Nephron (organoid): ENCODE data around the gene PCDH12.

Experiments
- H3K27ac Mint-ChIP-seq, 3 experiments: 2 replicates each; pipeline ENCODE4 v1.8.0; 2020; ENCODE audit warnings: mixed read lengths in 3 of 3, mild to moderate bottlenecking in 2 of 3, moderate library complexity in 1 of 3
- H3K27me3 Mint-ChIP-seq: 2 replicates; pipeline ENCODE4 v1.8.0; 2021; ENCODE audit warnings: low read depth, mild to moderate bottlenecking, moderate library complexity, mixed read lengths
- H3K36me3 Mint-ChIP-seq: 2 replicates; pipeline ENCODE4 v1.8.0; 2020; ENCODE audit warnings: low read depth, mixed read lengths
- H3K4me1 Mint-ChIP-seq: 2 replicates; pipeline ENCODE4 v1.8.0; 2020; ENCODE audit warnings: mixed read lengths
- H3K4me3 Mint-ChIP-seq, 3 experiments: 2 replicates each; pipeline ENCODE4 v1.8.0; 2020; ENCODE audit warnings: mild to moderate bottlenecking in 3 of 3, mixed read lengths in 3 of 3, moderate library complexity in 2 of 3
- H3K9me3 Mint-ChIP-seq: 2 replicates; pipeline ENCODE4 v1.8.0; 2020; ENCODE audit warnings: mixed read lengths
- CTCF ChIP-seq, 3 experiments: fragments of 200-600 bp; sonication (generic); IDR thresholded peaks; one replicate each; pipeline ENCODE4 v1.5.0; 2021; ENCODE audit warnings: antibody characterized with exemption in 3 of 3; ENCODE audit not compliant: unreplicated experiment in 3 of 3

The PCDH12 gene

GRCh38 chr5:141958113-141958512 lies at the start of gene PCDH12:
Gene PCDH12, minus strand, starts transcription at chr5:141958202. Its CDS starts 351 bp downstream, at chr5:141957851.
- no peak for TF ChIP-seq CTCF (IDR thresholded peaks at IDR 0.05; ENCODE audit: unreplicated experiment in 3 of 3)
- no peaks in the 10 kb centered on the region for H3K36me3 Mint-ChIP-seq
- H3K27me3 Mint-ChIP-seq: peaks cover 5% of the 10 kb centered on the region
- peak within 1 kb of the TSS; percentile 40 to 61 (median 57) for H3K27ac Mint-ChIP-seq
- peak within 1 kb of the TSS in 1 of 3 experiments; percentile 19 for H3K4me3 Mint-ChIP-seq
- H3K9me3 Mint-ChIP-seq: no peaks in the 10 kb centered on the region
- peaks cover 8% of the 10 kb centered on the region for H3K4me1 Mint-ChIP-seq

- H3K27me3 Mint-ChIP-seq: no peaks in the 10 kb centered on the region
- H3K4me3 Mint-ChIP-seq: no peak overlapping the region
- no peaks in the 10 kb centered on the region for H3K9me3 Mint-ChIP-seq
- H3K36me3 Mint-ChIP-seq: peaks cover 46% of the 10 kb centered on the region
- no peak for TF ChIP-seq CTCF (IDR thresholded peaks at IDR 0.05; ENCODE audit: unreplicated experiment in 3 of 3)
- no peak overlapping the region for H3K27ac Mint-ChIP-seq
- H3K4me1 Mint-ChIP-seq: no peaks in the 10 kb centered on the region
Measured at GRCh38 chr5:142007237-142007544, 49.2 kb upstream of the PCDH12 start.

- no peak overlapping the region for H3K4me3 Mint-ChIP-seq
- H3K36me3 Mint-ChIP-seq: peaks cover 52% of the 10 kb centered on the region
- no peaks in the 10 kb centered on the region for H3K4me1 Mint-ChIP-seq
Measured at GRCh38 chr5:142006363-142007236, 48.6 kb upstream of the PCDH12 start.

GRCh38 chr5:142003266-142003800 lies 45.3 kb upstream of the PCDH12 start:
- Mint-ChIP-seq H3K27me3 (no peaks in the 10 kb centered on the region), H3K4me3 (no peak overlapping the region), H3K27ac (no peak overlapping the region), H3K4me1 (no peaks in the 10 kb centered on the region), H3K9me3 (no peaks in the 10 kb centered on the region), H3K36me3 (peaks cover 66% of the 10 kb centered on the region)
- TF ChIP-seq CTCF (IDR thresholded peaks at IDR 0.05; ENCODE audit: unreplicated experiment in 3 of 3): no peak

More at GRCh38 chr5:142006363-142007236, 48.6 kb upstream of the PCDH12 start:
- Mint-ChIP-seq H3K27ac (no peak overlapping the region), H3K9me3 (no peaks in the 10 kb centered on the region), H3K27me3 (no peaks in the 10 kb centered on the region)
- TF ChIP-seq CTCF (IDR thresholded peaks at IDR 0.05; ENCODE audit: unreplicated experiment in 3 of 3): no peak

GRCh38 chr5:142000704-142001484 lies 42.9 kb upstream of the PCDH12 start:
- Mint-ChIP-seq H3K4me3 (no peak overlapping the region), H3K27me3 (no peaks in the 10 kb centered on the region), H3K27ac (no peak overlapping the region), H3K4me1 (no peaks in the 10 kb centered on the region), H3K9me3 (no peaks in the 10 kb centered on the region), H3K36me3 (peaks cover 67% of the 10 kb centered on the region)
- TF ChIP-seq CTCF (IDR thresholded peaks at IDR 0.05; ENCODE audit: unreplicated experiment in 3 of 3): no peak
